ENCODE data around the gene ID1. TPM values are rescaled to one million over a fixed set of nuclear protein-coding genes. Genes with fewer than 3 reads are reported as not detected.
"Not testable (repeated sequence)": the region's sequence is repeated elsewhere in the genome, so short reads cannot be mapped to it uniquely, and the experiment has no call there.

ID1 gene
- total RNA-seq, 2 donors from 2014 or later: 356 to 514 TPM

DNA sequence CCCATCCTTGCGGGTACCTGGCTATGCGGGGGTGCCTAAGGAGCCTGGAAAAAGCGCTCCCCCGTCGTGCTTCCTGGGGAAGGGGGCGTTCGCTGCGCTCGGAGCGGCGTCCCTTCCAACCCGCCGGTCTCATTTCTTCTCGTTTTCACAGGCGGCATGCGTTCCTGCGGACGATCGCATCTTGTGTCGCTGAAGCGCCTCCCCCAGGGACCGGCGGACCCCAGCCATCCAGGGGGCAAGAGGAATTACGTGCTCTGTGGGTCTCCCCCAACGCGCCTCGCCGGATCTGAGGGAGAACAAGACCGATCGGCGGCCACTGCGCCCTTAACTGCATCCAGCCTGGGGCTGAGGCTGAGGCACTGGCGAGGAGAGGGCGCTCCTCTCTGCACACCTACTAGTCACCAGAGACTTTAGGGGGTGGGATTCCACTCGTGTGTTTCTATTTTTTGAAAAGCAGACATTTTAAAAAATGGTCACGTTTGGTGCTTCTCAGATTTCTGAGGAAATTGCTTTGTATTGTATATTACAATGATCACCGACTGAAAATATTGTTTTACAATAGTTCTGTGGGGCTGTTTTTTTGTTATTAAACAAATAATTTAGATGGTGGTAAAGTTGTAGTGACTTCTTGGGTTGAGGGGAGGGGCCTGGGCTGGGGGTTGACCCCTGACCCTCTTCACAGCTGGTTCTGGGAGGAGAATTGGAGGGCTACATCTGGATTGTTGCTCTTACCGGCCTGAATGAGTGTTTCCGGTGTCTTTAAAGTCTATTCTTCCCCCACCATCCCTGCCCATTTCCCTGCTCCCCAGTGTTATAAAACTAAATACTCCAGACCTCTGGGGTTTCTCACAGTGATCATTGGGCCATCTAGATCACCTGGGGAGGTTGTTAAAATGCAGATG lies 1.1 kb downstream of the ID1 start:
- TF ChIP-seq POLR2A (IDR thresholded peaks at IDR 0.05): no peak
- TF ChIP-seq POLR2AphosphoS5 (IDR thresholded peaks at IDR 0.05): no peak
- TF ChIP-seq, protein P1, sequence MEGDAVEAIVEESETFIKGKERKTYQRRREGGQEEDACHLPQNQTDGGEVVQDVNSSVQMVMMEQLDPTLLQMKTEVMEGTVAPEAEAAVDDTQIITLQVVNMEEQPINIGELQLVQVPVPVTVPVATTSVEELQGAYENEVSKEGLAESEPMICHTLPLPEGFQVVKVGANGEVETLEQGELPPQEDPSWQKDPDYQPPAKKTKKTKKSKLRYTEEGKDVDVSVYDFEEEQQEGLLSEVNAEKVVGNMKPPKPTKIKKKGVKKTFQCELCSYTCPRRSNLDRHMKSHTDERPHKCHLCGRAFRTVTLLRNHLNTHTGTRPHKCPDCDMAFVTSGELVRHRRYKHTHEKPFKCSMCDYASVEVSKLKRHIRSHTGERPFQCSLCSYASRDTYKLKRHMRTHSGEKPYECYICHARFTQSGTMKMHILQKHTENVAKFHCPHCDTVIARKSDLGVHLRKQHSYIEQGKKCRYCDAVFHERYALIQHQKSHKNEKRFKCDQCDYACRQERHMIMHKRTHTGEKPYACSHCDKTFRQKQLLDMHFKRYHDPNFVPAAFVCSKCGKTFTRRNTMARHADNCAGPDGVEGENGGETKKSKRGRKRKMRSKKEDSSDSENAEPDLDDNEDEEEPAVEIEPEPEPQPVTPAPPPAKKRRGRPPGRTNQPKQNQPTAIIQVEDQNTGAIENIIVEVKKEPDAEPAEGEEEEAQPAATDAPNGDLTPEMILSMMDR (IDR thresholded peaks at IDR 0.05): no peak
- intact Hi-C loops (cut with DNase I): loop anchor here (2.0 kb wide), 1 partner anchor 33 kb away; no protein-coding TSS in a partner anchor
- Histone ChIP-seq H3K4me3 (peak overlapping the region; percentile 69 to 71), H3K9me3 (no peaks in the 10 kb centered on the region), H3K27me3 (replicated peaks; ENCODE audit: insufficient read depth) (no peaks in the 10 kb centered on the region), H3K27ac (peak overlapping the region; percentile 85 to 86), H3K4me1 (replicated peaks) (peaks cover 16% of the 10 kb centered on the region), H3K36me3 (no peaks in the 10 kb centered on the region)
- DNase-seq (ENCODE audit: low spot score): peak; percentile 14
- 4% methylated on average over 36 of the region's 39 CpGs for WGBS

- Histone ChIP-seq H3K4me1 (replicated peaks) (peaks cover 16% of the 10 kb centered on the region), H3K36me3 (no peaks in the 10 kb centered on the region), H3K9me3 (no peaks in the 10 kb centered on the region), H3K27me3 (replicated peaks; ENCODE audit: insufficient read depth) (no peaks in the 10 kb centered on the region), H3K4me3 (peak overlapping the region; percentile 69 to 71), H3K27ac (peak overlapping the region; percentile 85 to 86)
- intact Hi-C loops (cut with DNase I): no loop called here
- TF ChIP-seq, protein P1 (IDR thresholded peaks at IDR 0.05): no peak
- peak; percentile 14 for TF ChIP-seq POLR2A (IDR thresholded peaks at IDR 0.05)
- TF ChIP-seq POLR2AphosphoS5 (IDR thresholded peaks at IDR 0.05): peak; percentile 19
- peak; percentile 28 for DNase-seq (ENCODE audit: low spot score)
- 35% methylated on average over 8 of the region's 8 CpGs for WGBS
Measured at GRCh38 chr20:31606804-31607639, 1.9 kb downstream of the ID1 start.

- no peaks in the 10 kb centered on the region for H3K27me3 ChIP-seq (replicated peaks; ENCODE audit: insufficient read depth)
- no peaks in the 10 kb centered on the region for H3K36me3 ChIP-seq
- H3K9me3 ChIP-seq: no peaks in the 10 kb centered on the region
- WGBS: 30% methylated on average over 9 of the region's 9 CpGs
- intact Hi-C loops (cut with DNase I): no loop called here
- no peak for DNase-seq (ENCODE audit: low spot score)
- H3K27ac ChIP-seq: peak overlapping the region; percentile 85 to 86
- H3K4me3 ChIP-seq: peak overlapping the region in 1 of 2 donors; percentile 69
- TF ChIP-seq, protein P1 (IDR thresholded peaks at IDR 0.05): no peak
- TF ChIP-seq POLR2A (IDR thresholded peaks at IDR 0.05): no peak
- TF ChIP-seq POLR2AphosphoS5 (IDR thresholded peaks at IDR 0.05): no peak
- peaks cover 16% of the 10 kb centered on the region for H3K4me1 ChIP-seq (replicated peaks)
Measured at GRCh38 chr20:31607640-31608250, 2.7 kb downstream of the ID1 start.

DNA sequence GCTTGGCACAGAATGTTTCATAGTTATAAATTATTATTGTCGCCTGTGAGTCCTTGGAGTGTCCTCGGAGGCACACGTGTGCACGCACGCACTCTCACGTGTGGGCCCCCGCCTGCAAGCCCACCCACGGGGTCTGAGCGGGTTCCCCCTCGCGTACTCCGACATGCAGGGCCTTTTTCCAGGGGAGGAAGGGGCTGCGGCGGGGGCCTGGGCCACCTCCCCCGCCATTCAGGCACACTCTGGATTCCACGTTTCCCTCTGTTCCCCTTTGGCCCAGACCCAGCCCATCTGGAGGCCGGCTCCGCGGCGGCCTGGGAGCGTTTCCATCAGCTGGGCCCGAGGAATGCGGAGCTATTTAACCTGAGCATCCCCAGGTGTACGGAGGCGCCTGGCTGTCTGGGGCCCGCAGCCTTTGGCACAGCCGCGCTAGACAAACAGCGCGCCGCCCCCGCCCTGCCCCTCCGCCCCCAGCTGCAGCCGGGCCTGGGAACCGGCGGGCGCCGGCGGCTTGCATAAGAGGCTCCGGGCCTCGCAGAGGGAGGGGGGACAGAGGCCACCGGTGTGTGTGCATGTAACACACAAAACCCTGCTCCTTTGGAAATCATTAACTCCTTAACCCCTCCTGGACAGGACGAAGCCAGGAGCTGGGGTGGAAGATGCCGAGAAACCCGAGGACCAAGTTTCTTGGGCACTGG lies 3.3 kb downstream of the ID1 start:
- no peaks in the 10 kb centered on the region for H3K9me3 ChIP-seq
- intact Hi-C loops (cut with DNase I): no loop called here
- H3K27ac ChIP-seq: peak overlapping the region; percentile 85 to 86
- H3K27me3 ChIP-seq (replicated peaks; ENCODE audit: insufficient read depth): no peaks in the 10 kb centered on the region
- H3K36me3 ChIP-seq: no peaks in the 10 kb centered on the region
- no peak overlapping the region for H3K4me3 ChIP-seq
- peak; percentile 93 for DNase-seq (ENCODE audit: low spot score)
- TF ChIP-seq POLR2A (IDR thresholded peaks at IDR 0.05): peak; percentile 37
- peak; percentile 81 for TF ChIP-seq POLR2AphosphoS5 (IDR thresholded peaks at IDR 0.05)
- TF ChIP-seq, protein P1 (IDR thresholded peaks at IDR 0.05): peak in 1 of 4 experiments; percentile 11
- H3K4me1 ChIP-seq (replicated peaks): peaks cover 16% of the 10 kb centered on the region
- WGBS: 8% methylated on average over 44 of the region's 45 CpGs

DNA sequence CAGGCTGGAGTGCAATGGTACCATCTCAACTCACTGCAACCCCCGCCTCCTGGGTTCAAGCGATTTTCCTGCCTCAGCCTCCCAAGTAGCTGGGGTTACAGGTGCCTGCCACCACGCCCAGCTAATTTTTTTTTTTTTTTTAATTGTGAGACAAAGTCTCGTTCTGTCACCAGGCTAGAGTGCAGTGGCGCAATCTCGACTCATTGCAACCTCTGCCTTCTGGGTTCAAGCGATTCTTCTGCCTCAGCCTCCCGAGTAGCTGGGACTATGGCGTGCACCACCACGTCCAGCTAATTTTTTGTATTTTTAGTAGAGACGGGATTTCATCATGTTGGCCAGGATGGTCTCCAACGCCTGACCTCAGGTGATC lies 7.2 kb downstream of the ID1 start:
- peaks cover 16% of the 10 kb centered on the region for H3K4me1 ChIP-seq (replicated peaks)
- DNase-seq (ENCODE audit: low spot score); H3K36me3 ChIP-seq; H3K27me3 ChIP-seq (replicated peaks; ENCODE audit: insufficient read depth); H3K27ac ChIP-seq; H3K4me3 ChIP-seq; H3K9me3 ChIP-seq: not testable (repeated sequence)
- intact Hi-C loops (cut with DNase I): loop anchor here (2.0 kb wide), 1 partner anchor 49 kb away; no protein-coding TSS in a partner anchor
- WGBS: 80% methylated on average over 12 of the region's 12 CpGs
